ENCODE measurements around the gene RAB31.

DNA sequence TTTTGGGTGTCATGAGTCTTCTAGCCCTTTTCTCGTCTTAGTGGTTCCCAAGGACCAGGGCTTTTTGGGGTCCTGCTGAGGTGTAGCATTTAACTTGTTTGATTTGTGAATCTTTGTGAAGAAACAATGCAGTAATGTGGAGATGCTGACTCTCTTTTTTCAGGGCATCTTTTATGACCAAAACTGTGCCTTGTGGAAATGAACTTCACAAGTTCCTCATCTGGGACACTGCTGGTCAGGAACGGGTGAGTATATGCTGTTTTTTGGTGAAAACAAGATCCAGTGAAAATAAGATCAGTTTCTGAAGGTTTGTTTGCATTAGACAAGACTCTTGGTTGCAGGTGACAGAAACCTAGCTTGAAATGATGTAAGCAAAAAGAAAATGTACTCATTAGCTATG, 83.9 kb downstream of the RAB31 start:
- no peak for TF ChIP-seq EZH2 (IDR thresholded peaks at IDR 0.05; ENCODE audit: borderline replicate concordance, low read length)
- TF ChIP-seq, protein P1, sequence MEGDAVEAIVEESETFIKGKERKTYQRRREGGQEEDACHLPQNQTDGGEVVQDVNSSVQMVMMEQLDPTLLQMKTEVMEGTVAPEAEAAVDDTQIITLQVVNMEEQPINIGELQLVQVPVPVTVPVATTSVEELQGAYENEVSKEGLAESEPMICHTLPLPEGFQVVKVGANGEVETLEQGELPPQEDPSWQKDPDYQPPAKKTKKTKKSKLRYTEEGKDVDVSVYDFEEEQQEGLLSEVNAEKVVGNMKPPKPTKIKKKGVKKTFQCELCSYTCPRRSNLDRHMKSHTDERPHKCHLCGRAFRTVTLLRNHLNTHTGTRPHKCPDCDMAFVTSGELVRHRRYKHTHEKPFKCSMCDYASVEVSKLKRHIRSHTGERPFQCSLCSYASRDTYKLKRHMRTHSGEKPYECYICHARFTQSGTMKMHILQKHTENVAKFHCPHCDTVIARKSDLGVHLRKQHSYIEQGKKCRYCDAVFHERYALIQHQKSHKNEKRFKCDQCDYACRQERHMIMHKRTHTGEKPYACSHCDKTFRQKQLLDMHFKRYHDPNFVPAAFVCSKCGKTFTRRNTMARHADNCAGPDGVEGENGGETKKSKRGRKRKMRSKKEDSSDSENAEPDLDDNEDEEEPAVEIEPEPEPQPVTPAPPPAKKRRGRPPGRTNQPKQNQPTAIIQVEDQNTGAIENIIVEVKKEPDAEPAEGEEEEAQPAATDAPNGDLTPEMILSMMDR (IDR thresholded peaks at IDR 0.05; ENCODE audit: low read length) = no peak
